Stimulated activated CD8-positive, alpha-beta memory T cell treated with anti-CD3 and anti-CD28 coated beads, Interleukin-2, amount 100 ng/mL, for 48 hours (primary cell): ENCODE data around the gene CFAP54.
A peak's percentile ranks its signal among the peaks of the same experiment; 100 is the strongest.
"Not testable (repeated sequence)": the region's sequence is repeated elsewhere in the genome, so short reads cannot be mapped to it uniquely, and the experiment has no call there.

Experiments used
- DNase-seq, 2 donors: peaks; one replicate each; pipeline ENCODE4 v3.0.0-alpha.2; 2020; ENCODE audit warnings: low read depth in 2 of 2

CFAP54 gene

GRCh38 chr12:96489392-96490056, at the start of gene CFAP54:
TSS of gene CFAP54 (plus strand) at chr12:96489577. CDS start at chr12:96489610, 33 bp downstream.
- peak; percentile 87 to 91 for DNase-seq

GRCh38 chr12:96441816-96442215, 47.6 kb upstream of the CFAP54 start:
- no peak for DNase-seq

GRCh38 chr12:96442906-96443305, 46.5 kb upstream of the CFAP54 start:
- DNase-seq = no peak

- no peak for DNase-seq
Measured at GRCh38 chr12:96444399-96444798, 45.0 kb upstream of the CFAP54 start.

- no peak for DNase-seq
Measured at GRCh38 chr12:96445691-96446583, 43.4 kb upstream of the CFAP54 start.

GRCh38 chr12:96447256-96447655, 42.1 kb upstream of the CFAP54 start:
- no peak for DNase-seq

- no peak for DNase-seq
Measured at GRCh38 chr12:96448300-96448699, 41.1 kb upstream of the CFAP54 start.

- no peak for DNase-seq
Measured at GRCh38 chr12:96452261-96452922, 37.0 kb upstream of the CFAP54 start.

- no peak for DNase-seq
Measured at GRCh38 chr12:96454396-96454795, 35.0 kb upstream of the CFAP54 start.

GRCh38 chr12:96456265-96456974, 33.0 kb upstream of the CFAP54 start:
- no peak for DNase-seq

GRCh38 chr12:96457191-96457930, 32.0 kb upstream of the CFAP54 start:
- DNase-seq = no peak

GRCh38 chr12:96459281-96459680, 30.1 kb upstream of the CFAP54 start:
- DNase-seq = not testable (repeated sequence)

GRCh38 chr12:96462571-96463280, 26.7 kb upstream of the CFAP54 start:
- no peak for DNase-seq

GRCh38 chr12:96465896-96466295, 23.5 kb upstream of the CFAP54 start:
- DNase-seq = no peak

GRCh38 chr12:96466939-96467751, 22.2 kb upstream of the CFAP54 start:
- no peak for DNase-seq

- DNase-seq = no peak
Measured at GRCh38 chr12:96471368-96472050, 17.9 kb upstream of the CFAP54 start.

GRCh38 chr12:96472384-96472783, 17.0 kb upstream of the CFAP54 start:
- DNase-seq = no peak

- no peak for DNase-seq
Measured at GRCh38 chr12:96473394-96474093, 15.8 kb upstream of the CFAP54 start.
